Osteocyte (in vitro differentiated cells): Measurements from ENCODE around the gene EML5. TPM values are rescaled to one million over a fixed set of nuclear protein-coding genes. Genes with fewer than 3 reads are reported as not detected.

Source experiments
- DNase-seq: peaks from one replicate; pipeline ENCODE4 v3.0.0; 2021; ENCODE audit warnings: mixed read lengths; ENCODE audit not compliant: unreplicated experiment; ENCODE audit errors: extremely low spot score
- H3K27ac Mint-ChIP-seq: one replicate; pipeline ENCODE4 v1.8.0; 2021; ENCODE audit warnings: mild to moderate bottlenecking, mixed read lengths; ENCODE audit not compliant: unreplicated experiment
- H3K27me3 Mint-ChIP-seq: one replicate; pipeline ENCODE4 v1.8.0; 2021; ENCODE audit warnings: mixed read lengths; ENCODE audit not compliant: unreplicated experiment
- H3K36me3 Mint-ChIP-seq: one replicate; pipeline ENCODE4 v1.8.0; 2021; ENCODE audit warnings: mixed read lengths; ENCODE audit not compliant: unreplicated experiment
- H3K4me1 Mint-ChIP-seq: one replicate; pipeline ENCODE4 v1.8.0; 2021; ENCODE audit warnings: mixed read lengths; ENCODE audit not compliant: unreplicated experiment
- H3K4me3 Mint-ChIP-seq: one replicate; pipeline ENCODE4 v1.8.0; 2021; ENCODE audit warnings: mild to moderate bottlenecking, moderate library complexity, mixed read lengths; ENCODE audit not compliant: unreplicated experiment
- H3K9me3 Mint-ChIP-seq: one replicate; pipeline ENCODE4 v1.8.0; 2021; ENCODE audit warnings: mixed read lengths; ENCODE audit not compliant: unreplicated experiment
- CTCF ChIP-seq: fragments of 200-600 bp; sonication (generic); IDR thresholded peaks from 2 replicates; pipeline ENCODE4 v1.5.0; 2021; ENCODE audit warnings: antibody characterized with exemption, mild to moderate bottlenecking, moderate library complexity
- total RNA-seq: library from RNA; stranded (reverse); gene quantifications from 2 replicates; pipeline ENCODE4 v1.2.1, GENCODE V29; 2021

Gene EML5
- total RNA-seq, 1 donor from 2014 or later = 0.19 TPM

- DNase-seq = no peak
- H3K4me3 Mint-ChIP-seq = no peak overlapping the region
- peak overlapping the region; percentile 34 for H3K27ac Mint-ChIP-seq
These were observed 178.4 kb downstream of the EML5 start for GRCh38 chr14:88614218-88614907.

GRCh38 chr14:88613552-88614010 is 179.2 kb downstream of the EML5 start:
- TF ChIP-seq CTCF = no peak
- Mint-ChIP-seq H3K27me3 (no peaks in the 10 kb centered on the region), H3K4me3 (no peak overlapping the region), H3K36me3 (peaks cover 48% of the 10 kb centered on the region), H3K9me3 (no peaks in the 10 kb centered on the region), H3K4me1 (peaks cover 25% of the 10 kb centered on the region), H3K27ac (peak overlapping the region; percentile 56)
- DNase-seq = no peak

More at GRCh38 chr14:88614218-88614907, 178.4 kb downstream of the EML5 start:
- Mint-ChIP-seq H3K36me3 (peaks cover 41% of the 10 kb centered on the region), H3K27me3 (no peaks in the 10 kb centered on the region), H3K4me1 (peaks cover 25% of the 10 kb centered on the region), H3K9me3 (no peaks in the 10 kb centered on the region)
- TF ChIP-seq CTCF = no peak

- Mint-ChIP-seq H3K27me3 (no peaks in the 10 kb centered on the region), H3K9me3 (no peaks in the 10 kb centered on the region), H3K27ac (no peak overlapping the region), H3K4me1 (peaks cover 25% of the 10 kb centered on the region), H3K36me3 (peaks cover 51% of the 10 kb centered on the region), H3K4me3 (no peak overlapping the region)
- DNase-seq = no peak
- TF ChIP-seq CTCF = no peak
These were observed 179.8 kb downstream of the EML5 start for GRCh38 chr14:88612981-88613380.

- Mint-ChIP-seq H3K9me3 (no peaks in the 10 kb centered on the region), H3K27me3 (no peaks in the 10 kb centered on the region), H3K4me3 (no peak overlapping the region), H3K4me1 (peaks cover 25% of the 10 kb centered on the region), H3K36me3 (peaks cover 58% of the 10 kb centered on the region), H3K27ac (no peak overlapping the region)
- no peak for DNase-seq
- no peak for TF ChIP-seq CTCF
These were observed 180.9 kb downstream of the EML5 start for GRCh38 chr14:88611878-88612277.

- H3K36me3 Mint-ChIP-seq = peaks cover 62% of the 10 kb centered on the region
- H3K27ac Mint-ChIP-seq = no peak overlapping the region
These were observed 184.9 kb downstream of the EML5 start for GRCh38 chr14:88607829-88608228.

More at GRCh38 chr14:88607829-88608228, 184.9 kb downstream of the EML5 start:
- H3K4me3 Mint-ChIP-seq = no peak overlapping the region
- DNase-seq = no peak
- no peaks in the 10 kb centered on the region for H3K9me3 Mint-ChIP-seq
- no peaks in the 10 kb centered on the region for H3K27me3 Mint-ChIP-seq
- peaks cover 5% of the 10 kb centered on the region for H3K4me1 Mint-ChIP-seq
- no peak for TF ChIP-seq CTCF
